Inflammatory macrophage (primary cell): ENCODE measurements around the gene SLC25A44.
"Not testable (repeated sequence)": the region's sequence is repeated elsewhere in the genome, so short reads cannot be mapped to it uniquely, and the experiment has no call there.

ENCODE experiments used
- DNase-seq, 2 donors: peaks; one replicate each; pipeline ENCODE4 v3.0.0-alpha.2; 2020 to 2022

SLC25A44 gene

GRCh38 chr1:156163712-156164111 is 30.2 kb upstream of the SLC25A44 start:
- no peak for DNase-seq

DNA sequence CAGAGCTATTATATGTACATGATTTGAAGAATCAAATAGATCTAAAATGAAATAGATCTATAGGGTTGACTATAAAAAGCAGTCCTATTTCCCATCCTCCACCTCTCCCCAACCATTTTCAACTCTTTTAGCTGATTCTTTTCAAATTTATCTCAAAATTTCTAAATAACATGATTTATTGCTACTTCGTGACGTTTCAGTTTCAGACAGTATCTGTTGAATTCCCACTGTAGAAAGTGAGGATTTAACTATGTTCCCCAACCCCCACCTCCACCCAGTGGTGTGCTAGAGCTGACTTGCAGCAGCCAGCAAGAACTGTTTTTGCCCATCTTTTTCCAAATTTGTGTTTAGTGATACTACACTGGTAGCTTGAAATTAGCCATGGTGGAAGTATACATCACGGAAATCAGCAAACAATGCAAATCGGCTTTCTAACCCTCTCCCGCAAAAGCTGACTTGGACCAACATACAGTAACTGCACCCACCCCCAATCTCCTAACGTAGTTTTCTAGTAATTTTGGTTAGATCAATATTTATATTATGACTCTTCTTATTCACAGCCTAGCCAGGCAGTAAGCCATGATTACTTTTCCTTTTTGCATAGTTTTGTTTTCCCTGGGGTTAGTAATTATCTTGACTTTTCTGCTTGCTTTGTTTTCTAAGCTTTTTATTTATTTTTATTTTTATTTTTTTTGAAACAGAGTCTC is 29.6 kb upstream of the SLC25A44 start:
- no peak for DNase-seq

DNA sequence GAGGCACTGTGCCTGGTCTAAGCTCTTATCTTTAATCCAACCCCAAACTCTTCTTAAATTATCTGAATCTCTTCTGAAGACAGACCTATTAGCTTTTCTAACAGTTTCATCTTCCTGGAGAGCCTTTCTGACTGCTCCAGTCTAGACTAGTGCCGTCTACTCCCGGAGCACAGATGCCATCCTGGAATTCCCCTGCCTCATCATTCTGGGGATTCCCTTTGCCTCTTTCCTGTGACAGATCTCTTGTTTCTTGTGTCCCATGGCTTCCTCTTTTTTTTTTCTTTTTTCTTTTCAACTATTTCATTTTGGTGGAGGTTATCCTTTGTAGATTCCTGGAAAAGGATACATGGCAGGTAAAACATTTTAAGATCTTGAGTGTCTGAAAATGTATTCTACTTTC is 28.8 kb upstream of the SLC25A44 start:
- peak in 1 of 2 donors; percentile 63 for DNase-seq

DNA sequence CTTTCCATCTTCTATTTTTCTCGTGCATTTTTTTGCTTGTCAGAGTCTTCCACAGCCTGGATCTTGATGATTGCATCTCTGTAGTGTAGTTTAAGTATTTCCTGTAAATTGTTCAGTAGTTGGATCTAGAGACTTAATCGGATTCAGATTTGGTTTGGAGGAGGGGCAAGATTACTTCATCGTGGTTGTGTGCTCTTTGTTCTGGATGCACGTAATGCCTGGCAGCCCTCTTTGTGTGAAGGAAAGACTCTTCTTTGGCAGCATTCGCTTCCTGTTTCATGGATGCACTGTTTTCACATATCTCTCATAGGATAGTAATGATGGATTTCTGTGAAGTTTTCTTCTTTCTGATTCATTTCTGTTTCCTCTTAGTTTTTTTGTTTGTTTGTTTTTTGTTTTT is 26.4 kb upstream of the SLC25A44 start:
- DNase-seq, result no peak

DNA sequence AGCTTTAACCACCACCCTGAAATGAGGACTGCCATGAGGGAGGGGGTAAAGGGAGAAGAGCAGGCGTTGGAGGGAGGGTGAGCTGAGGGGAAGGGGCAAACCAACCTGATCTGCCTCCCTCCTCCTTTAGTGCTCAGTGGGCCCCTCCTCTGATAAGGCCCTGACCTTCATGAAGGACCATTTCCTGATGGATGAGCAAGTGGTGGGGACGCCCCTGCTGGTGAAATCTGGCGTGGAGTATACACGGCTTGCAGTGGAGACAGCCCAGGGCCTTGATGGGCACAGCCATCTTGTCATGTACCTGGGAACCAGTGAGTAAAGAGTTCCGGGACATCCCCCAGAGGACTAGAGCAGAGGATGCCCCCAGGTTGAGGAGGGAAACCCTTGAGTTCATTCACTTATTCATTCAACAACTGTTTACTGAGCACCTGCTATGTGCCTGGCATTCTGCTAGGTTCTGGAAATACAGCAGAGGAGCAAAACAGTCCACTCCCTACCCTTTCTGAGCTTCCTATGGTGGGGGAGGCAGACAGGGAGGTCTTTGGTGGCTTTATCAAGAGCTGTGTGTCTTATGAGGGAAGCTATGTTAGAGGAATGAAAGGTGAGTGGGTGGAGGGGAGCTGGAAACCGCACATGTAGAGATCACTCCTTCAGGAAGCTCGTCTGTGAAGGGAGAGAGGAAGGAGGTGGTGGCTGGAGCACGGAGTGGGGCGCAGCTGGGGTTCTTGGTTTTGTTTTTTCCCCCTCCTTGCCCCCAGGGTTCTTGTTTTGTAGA is 21.0 kb upstream of the SLC25A44 start:
- no peak for DNase-seq

- DNase-seq, result no peak
Measured at GRCh38 chr1:156176610-156177210, 17.2 kb upstream of the SLC25A44 start.

- no peak for DNase-seq
Measured at GRCh38 chr1:156177919-156178654, 15.8 kb upstream of the SLC25A44 start.

- no peak for DNase-seq
Measured at GRCh38 chr1:156180471-156180870, 13.4 kb upstream of the SLC25A44 start.

DNA sequence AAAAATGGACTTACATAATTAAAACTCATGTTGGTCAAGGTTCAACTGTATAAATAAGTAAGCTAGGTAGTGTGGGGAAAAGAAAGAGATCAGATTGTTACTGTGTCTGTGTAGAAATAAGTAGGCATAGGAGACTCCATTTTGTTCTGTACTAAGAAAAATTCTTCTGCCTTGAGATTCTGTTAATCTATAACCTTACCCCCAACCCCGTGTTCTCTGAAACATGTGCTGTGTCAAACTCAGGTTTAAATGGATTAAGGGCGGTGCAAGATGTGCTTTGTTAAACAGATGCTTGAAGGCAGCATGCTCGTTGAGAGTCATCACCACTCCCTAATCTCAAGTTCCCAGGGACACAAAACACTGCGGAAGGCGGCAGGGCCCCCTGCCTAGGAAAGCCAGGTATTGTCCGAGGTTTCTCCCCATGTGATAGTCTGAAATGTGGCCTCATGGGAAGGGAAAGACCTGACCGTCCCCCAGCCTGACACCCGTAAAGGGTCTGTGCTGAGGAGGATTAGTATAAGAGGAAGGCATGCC is 12.4 kb upstream of the SLC25A44 start:
- not testable (repeated sequence) for DNase-seq

DNA sequence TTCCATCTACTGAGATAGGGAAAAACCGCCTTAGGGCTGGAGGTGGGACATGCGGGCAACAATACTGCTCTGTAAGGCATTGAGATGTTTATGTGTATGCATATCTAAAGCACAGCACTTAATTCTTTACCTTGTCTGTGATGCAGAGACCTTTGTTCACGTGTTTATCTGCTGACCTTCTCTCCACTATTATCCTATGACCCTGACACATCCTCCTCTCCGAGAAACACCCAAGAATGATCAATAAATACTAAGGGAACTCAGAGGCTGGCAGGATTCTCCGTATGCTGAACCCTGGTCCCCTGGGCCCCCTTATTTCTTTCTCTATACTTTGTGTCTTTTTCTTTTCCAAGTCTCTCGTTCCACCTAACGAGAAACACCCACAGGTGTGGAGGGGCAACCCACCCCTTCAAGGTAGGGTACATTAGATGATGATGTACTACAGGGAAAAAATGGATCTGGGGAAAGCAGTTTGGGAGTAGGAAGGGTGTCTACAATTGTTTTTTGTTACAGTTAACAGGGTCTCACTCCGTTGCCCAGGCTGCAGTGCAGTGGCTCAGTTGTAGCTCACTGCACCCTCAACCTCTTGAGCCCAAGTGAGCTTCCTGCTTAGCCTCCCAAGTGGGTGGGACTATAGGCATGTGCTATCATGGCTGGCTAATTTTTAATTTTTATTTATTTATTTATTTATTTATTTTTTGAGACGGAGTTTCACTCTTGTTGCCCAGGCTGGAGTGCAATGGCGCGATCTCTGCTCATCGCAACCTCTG is 11.7 kb upstream of the SLC25A44 start:
- not testable (repeated sequence) for DNase-seq

GRCh38 chr1:156186347-156187177 is 7.3 kb upstream of the SLC25A44 start:
- DNase-seq, result peak in 1 of 2 donors; percentile 11

DNA sequence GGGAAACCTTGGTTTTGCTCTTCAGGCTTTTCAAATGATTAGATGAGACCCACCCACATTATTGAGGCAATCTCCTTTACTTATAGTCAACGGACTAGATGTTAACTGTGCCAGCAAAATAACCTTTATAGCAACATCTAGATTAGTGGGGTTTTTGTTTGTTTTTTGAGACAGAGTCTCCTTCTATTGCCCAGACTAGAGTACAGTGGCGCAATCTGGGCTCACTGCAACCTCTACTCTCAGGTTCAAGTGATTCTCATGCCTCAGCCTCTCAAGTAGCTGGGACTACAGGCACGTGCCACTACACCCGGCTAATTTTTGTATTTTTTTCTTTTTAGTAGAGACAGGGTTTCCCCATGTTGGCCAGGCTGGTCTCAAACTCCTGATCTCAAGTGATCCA is 3.6 kb upstream of the SLC25A44 start:
- DNase-seq, result not testable (repeated sequence)

- peak; percentile 4 to 7 for DNase-seq
Measured at GRCh38 chr1:156191292-156191964, 2.5 kb upstream of the SLC25A44 start.

DNA sequence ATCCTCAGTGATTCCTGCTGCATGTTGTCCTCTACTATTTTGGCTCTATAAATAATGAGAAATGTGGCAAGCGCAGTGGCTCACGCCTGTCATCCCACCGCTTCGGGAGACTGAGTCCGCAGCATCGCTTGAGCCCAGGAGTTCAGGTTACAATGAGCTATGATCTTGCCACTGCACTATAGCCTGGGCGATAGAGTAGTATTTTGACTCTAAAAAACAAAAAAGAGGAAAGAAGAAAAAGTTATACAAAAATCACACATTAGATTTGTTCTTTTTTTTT is 756 bp upstream of the SLC25A44 start:
- no peak for DNase-seq

DNA sequence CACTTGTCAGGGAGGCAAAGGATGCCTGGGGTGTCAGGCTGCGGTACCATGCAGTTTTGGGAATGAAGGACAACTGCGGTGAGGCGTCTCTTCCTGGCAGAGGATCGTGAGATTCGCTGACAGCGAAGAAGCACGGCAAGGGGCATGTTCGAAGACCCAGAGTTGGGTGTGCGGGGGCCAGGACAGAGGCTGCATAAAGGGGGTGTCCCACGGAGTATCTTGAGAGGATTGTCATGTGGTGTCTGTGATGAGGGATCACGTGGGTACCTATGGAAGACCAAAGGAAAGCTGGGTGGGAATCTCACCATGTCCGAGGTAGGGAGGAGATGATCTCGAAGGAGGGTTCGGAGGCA is 372 bp downstream of the SLC25A44 start:
- no peak for DNase-seq

DNA sequence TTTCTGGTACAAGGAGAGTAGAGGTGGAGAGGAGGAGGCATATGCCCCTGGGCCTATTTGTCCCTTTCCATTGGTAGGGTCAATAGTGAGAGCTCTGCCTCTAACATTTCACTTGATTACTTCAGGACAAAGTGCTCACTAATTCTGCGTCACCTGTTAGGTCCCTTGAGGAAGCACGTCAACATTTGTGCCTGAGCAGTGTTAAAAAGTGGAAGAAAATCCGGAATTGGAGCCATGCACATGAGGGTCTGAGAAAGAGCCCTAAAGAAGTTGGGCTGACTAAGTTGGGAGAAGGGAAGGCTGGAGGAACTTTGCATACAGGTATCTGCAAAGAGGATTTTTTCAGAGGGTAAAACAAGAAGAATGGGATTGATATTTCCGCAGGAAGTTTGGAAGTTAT is 1.9 kb downstream of the SLC25A44 start:
- no peak for DNase-seq

GRCh38 chr1:156196445-156196844 is 2.5 kb downstream of the SLC25A44 start:
- DNase-seq, result no peak

GRCh38 chr1:156198831-156199349 is 5.0 kb downstream of the SLC25A44 start:
- no peak for DNase-seq

- no peak for DNase-seq
Measured at GRCh38 chr1:156200044-156200443, 6.1 kb downstream of the SLC25A44 start.

DNA sequence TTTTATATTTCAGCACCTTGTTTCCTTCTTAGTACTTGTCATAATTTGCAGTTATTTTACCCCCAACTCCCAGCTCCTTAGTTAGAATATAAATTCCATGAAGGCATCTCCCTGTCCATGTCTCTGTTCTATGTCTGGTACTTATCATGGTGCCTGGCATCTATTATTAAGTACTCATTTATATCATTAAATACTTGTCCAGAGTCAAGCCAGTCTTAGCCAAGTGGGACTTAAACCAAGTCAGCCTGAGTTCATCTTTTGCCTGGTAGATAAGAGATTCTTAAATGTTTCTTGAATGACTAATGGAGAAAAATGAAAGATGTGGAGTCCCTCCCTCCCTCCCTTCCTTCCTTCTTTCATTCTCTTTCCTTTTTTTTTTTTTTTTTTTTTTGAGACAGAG is 9.4 kb downstream of the SLC25A44 start:
- no peak for DNase-seq

GRCh38 chr1:156204686-156205085 is 10.8 kb downstream of the SLC25A44 start:
- no peak for DNase-seq
